Caco-2 (cell line): ENCODE data around the gene ZNF385A. TPM values are rescaled to one million over a fixed set of nuclear protein-coding genes. Genes with fewer than 3 reads are reported as not detected.

Experiments used
- BruUV-seq: library from RNA; stranded (reverse); fragments of 400-500 nt; replicated peaks from 2 replicates; lab custom pipeline; 2021; lab: Mats Ljungman, UMichigan
- CTCF ChIA-PET: fragments of 300-600 bp; sonication (Branson Sonifier 250); formaldehyde crosslinking; loops from one replicate; lab custom pipeline; 2022; ENCODE audit warnings: antibody characterized with exemption; lab: Charles Lee
- POLR2A ChIA-PET: fragments of 300-600 bp; sonication (Branson Sonifier 250); formaldehyde crosslinking; loops from one replicate; lab custom pipeline; 2022; ENCODE audit warnings: antibody characterized with exemption; lab: Charles Lee
- DNase-seq, 2 experiments: peaks; one replicate each; pipeline versions ENCODE4 v3.0.0 to v3.0.0-alpha.2; 2020 to 2022
- H3K27me3 ChIP-seq: replicated peaks from 2 replicates; pipeline ENCODE4 v1.6.0; 2011; ENCODE audit warnings: low read length; ENCODE audit not compliant: control insufficient read depth, insufficient read depth
- H3K36me3 ChIP-seq: 2 replicates; pipeline ENCODE4 v1.5.1; 2011; ENCODE audit warnings: low read length; ENCODE audit not compliant: control insufficient read depth, insufficient read depth
- H3K4me1 ChIP-seq: fragments of 250-450 bp; sonication (Bioruptor Pico); 2 replicates; pipeline ENCODE4 v1.5.1; 2020; ENCODE audit warnings: mild to moderate bottlenecking
- H3K4me3 ChIP-seq: 2 replicates; pipeline ENCODE4 v1.5.1; 2011; ENCODE audit warnings: low read depth, mild to moderate bottlenecking, control low read depth, low read length
- H3K9me3 ChIP-seq: fragments of 250-450 bp; sonication (Bioruptor Pico); 2 replicates; pipeline ENCODE4 v1.5.1; 2020; ENCODE audit warnings: mild to moderate bottlenecking, moderate library complexity
- H3K27ac Mint-ChIP-seq: one replicate; pipeline ENCODE4 v1.8.0; 2022; ENCODE audit warnings: mixed read lengths; ENCODE audit not compliant: unreplicated experiment
- H3K27me3 Mint-ChIP-seq: one replicate; pipeline ENCODE4 v1.8.0; 2022; ENCODE audit warnings: mixed read lengths; ENCODE audit not compliant: insufficient read depth, unreplicated experiment
- H3K36me3 Mint-ChIP-seq: one replicate; pipeline ENCODE4 v1.8.0; 2022; ENCODE audit warnings: mild to moderate bottlenecking, mixed read lengths; ENCODE audit not compliant: insufficient read depth, unreplicated experiment
- H3K4me1 Mint-ChIP-seq: one replicate; pipeline ENCODE4 v1.8.0; 2022; ENCODE audit warnings: low read depth, mixed read lengths; ENCODE audit not compliant: unreplicated experiment
- H3K4me3 Mint-ChIP-seq: one replicate; pipeline ENCODE4 v1.8.0; 2022; ENCODE audit warnings: mild to moderate bottlenecking, moderate library complexity, mixed read lengths; ENCODE audit not compliant: unreplicated experiment
- H3K9me3 Mint-ChIP-seq: one replicate; pipeline ENCODE4 v1.8.0; 2022; ENCODE audit warnings: mixed read lengths; ENCODE audit not compliant: unreplicated experiment
- intact Hi-C: fragments of 100-400 bp; cut with micrococcal nuclease; formaldehyde crosslinking; loops from one replicate; pipeline ENCODE4 v1.10.0; 2022; ENCODE audit not compliant: unreplicated experiment
- total RNA-seq: library from RNA; stranded (reverse); gene quantifications from 2 replicates; pipeline ENCODE4 v1.2.3, GENCODE V29; 2022
- TF ChIP-seq, protein P1 (sequence below), 2 experiments: fragments of 200-600 bp in 1 of 2; IDR thresholded peaks; 1 replicate in 1 of 2; 2 replicates in 1 of 2; pipeline versions ENCODE4 v1.5.1 to v1.8.0; 2011 to 2022; ENCODE audit warnings: antibody characterized with exemption in 1 of 2, control low read depth in 1 of 2, inconsistent platforms in 1 of 2, low read depth in 1 of 2, low read length in 1 of 2, mild to moderate bottlenecking in 1 of 2, moderate library complexity in 1 of 2; ENCODE audit not compliant: insufficient read depth in 1 of 2, severe bottlenecking in 1 of 2, unreplicated experiment in 1 of 2

ZNF385A gene
- total RNA-seq, 1 experiment from 2014 or later = 8.4 TPM

DNA sequence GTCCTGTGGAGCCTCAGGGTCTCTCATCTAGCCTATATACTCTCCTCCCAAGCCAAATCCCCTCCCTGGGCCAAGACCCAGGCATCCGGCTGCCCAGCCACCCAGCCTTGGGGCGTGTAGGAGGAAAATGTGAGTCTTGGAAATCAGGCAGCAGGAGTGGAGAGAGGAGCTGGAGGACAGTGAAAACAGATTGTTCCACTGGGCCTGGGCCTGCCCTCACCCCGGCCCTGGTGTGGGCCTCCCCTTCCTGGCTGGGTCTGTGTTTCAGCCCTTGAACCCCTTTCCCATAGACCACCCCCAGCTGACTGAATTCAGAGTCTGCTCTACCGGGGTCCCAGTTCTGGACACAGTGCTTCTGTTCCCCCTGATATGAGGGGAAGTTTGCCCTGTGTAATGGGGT is 27.8 kb upstream of the ZNF385A start:
- Mint-ChIP-seq H3K4me1 (peaks cover 9% of the 10 kb centered on the region), H3K36me3 (peaks cover 6% of the 10 kb centered on the region), H3K9me3 (no peaks in the 10 kb centered on the region), H3K27me3 (no peaks in the 10 kb centered on the region), H3K4me3 (no peak overlapping the region), H3K27ac (no peak overlapping the region)
- TF ChIP-seq, protein P1, sequence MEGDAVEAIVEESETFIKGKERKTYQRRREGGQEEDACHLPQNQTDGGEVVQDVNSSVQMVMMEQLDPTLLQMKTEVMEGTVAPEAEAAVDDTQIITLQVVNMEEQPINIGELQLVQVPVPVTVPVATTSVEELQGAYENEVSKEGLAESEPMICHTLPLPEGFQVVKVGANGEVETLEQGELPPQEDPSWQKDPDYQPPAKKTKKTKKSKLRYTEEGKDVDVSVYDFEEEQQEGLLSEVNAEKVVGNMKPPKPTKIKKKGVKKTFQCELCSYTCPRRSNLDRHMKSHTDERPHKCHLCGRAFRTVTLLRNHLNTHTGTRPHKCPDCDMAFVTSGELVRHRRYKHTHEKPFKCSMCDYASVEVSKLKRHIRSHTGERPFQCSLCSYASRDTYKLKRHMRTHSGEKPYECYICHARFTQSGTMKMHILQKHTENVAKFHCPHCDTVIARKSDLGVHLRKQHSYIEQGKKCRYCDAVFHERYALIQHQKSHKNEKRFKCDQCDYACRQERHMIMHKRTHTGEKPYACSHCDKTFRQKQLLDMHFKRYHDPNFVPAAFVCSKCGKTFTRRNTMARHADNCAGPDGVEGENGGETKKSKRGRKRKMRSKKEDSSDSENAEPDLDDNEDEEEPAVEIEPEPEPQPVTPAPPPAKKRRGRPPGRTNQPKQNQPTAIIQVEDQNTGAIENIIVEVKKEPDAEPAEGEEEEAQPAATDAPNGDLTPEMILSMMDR (IDR thresholded peaks at IDR 0.05; ENCODE audit: insufficient read depth in 1 of 2, low read depth in 1 of 2, low read length in 1 of 2, severe bottlenecking in 1 of 2, unreplicated experiment in 1 of 2) = no peak
- H3K4me3 ChIP-seq = no peak overlapping the region
- H3K4me1 ChIP-seq = no peaks in the 10 kb centered on the region
- no TSS peak for BruUV-seq
- ChIA-PET POLR2A (no interaction called here), CTCF (no interaction called here)
- no peaks in the 10 kb centered on the region for H3K9me3 ChIP-seq
- DNase-seq = no peak
- intact Hi-C loops = no loop called here
- H3K36me3 ChIP-seq = no peaks in the 10 kb centered on the region; the same call in 1 of the 2 replicates
- no peaks in the 10 kb centered on the region for H3K27me3 ChIP-seq

DNA sequence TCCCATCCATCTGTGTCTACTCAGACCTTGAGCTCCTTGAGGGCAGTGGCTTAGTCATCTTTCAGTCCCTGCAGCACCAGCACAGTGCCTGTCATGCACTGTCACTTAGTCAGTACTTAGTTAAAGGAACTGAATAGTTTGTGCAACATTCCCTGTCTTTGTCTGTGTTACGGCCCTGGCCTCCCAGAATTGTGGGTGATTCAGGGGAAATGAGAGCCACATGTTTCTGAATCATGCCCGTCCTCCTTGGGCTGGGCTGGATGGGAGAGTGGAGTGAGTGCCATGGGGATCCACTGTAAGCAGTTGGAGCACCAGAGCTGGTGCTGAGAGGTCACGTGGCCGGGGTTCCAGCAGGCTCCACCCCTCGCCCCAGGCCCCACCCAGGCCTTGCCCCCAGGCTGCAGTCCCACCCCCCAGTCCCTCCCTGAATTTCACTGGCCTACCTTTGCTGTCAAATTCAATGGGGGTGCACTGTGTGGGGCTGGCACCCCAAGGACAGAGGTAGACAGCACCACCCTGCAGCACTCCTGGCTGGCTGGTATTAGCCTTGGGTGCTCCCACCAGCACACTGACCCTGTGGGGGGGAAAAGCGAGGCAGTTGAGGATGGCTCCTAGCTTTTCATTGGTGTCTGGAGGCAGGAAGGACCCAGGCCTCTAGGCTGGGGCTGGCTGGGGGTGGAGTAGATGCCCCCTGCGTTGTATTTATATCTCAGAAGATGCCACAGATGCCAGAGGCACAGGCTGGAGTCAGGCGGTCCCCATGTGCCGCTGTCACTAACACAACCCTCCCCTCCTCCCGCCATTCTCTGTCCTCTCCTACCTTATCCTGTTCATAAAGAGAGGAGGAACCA is 27.1 kb upstream of the ZNF385A start:
- TF ChIP-seq, protein P1 (IDR thresholded peaks at IDR 0.05; ENCODE audit: insufficient read depth in 1 of 2, low read depth in 1 of 2, low read length in 1 of 2, severe bottlenecking in 1 of 2, unreplicated experiment in 1 of 2) = no peak
- Mint-ChIP-seq H3K36me3 (peaks cover 6% of the 10 kb centered on the region), H3K9me3 (no peaks in the 10 kb centered on the region), H3K27me3 (no peaks in the 10 kb centered on the region), H3K27ac (no peak overlapping the region), H3K4me1 (peaks cover 2% of the 10 kb centered on the region), H3K4me3 (no peak overlapping the region)
- Histone ChIP-seq H3K4me3 (no peak overlapping the region), H3K36me3 (no peaks in the 10 kb centered on the region; the same call in 1 of the 2 replicates), H3K27me3 (no peaks in the 10 kb centered on the region), H3K4me1 (no peaks in the 10 kb centered on the region), H3K9me3 (no peaks in the 10 kb centered on the region)
- no TSS peak for BruUV-seq
- intact Hi-C loops = no loop called here
- CTCF ChIA-PET = interaction anchor here (1.1 kb wide), 1 partner anchor 12 kb away, joined by 7 read pairs; no protein-coding TSS in a partner anchor
- POLR2A ChIA-PET = no interaction called here
- DNase-seq = no peak

DNA sequence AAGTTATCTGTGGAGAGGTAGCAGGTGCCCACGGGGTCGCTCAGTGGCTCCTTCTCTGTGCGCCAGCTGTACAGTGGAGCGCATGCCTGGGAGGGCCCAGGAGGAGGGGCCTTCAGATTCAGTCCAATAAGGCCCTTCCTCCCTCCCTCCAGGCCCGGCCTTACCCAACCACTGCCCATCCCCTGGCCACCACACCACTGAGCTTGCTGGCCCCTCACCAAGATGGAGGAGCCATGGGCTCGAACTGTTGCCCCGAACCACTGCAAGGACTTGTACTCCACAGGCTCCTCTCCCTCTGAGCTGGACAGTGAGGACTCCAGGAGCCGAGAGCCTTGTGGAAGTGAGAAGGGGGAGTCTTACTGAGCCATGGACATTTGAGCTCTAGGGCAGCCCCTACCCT is 24.7 kb upstream of the ZNF385A start:
- Mint-ChIP-seq H3K4me1 (no peaks in the 10 kb centered on the region), H3K27me3 (no peaks in the 10 kb centered on the region), H3K4me3 (no peak overlapping the region), H3K27ac (no peak overlapping the region), H3K9me3 (no peaks in the 10 kb centered on the region), H3K36me3 (peaks cover 14% of the 10 kb centered on the region)
- POLR2A ChIA-PET = no interaction called here
- intact Hi-C loops = no loop called here
- H3K9me3 ChIP-seq = no peaks in the 10 kb centered on the region
- no TSS peak for BruUV-seq
- no peaks in the 10 kb centered on the region for H3K4me1 ChIP-seq
- H3K27me3 ChIP-seq = no peaks in the 10 kb centered on the region
- CTCF ChIA-PET = interaction anchor here (0.6 to 2.0 kb wide), 2 partner anchors 10 to 33 kb away, joined by 3 to 11 read pairs; no protein-coding TSS in a partner anchor
- H3K36me3 ChIP-seq = no peaks in the 10 kb centered on the region; the same call in 1 of the 2 replicates
- TF ChIP-seq, protein P1 (IDR thresholded peaks at IDR 0.05; ENCODE audit: insufficient read depth in 1 of 2, low read depth in 1 of 2, low read length in 1 of 2, severe bottlenecking in 1 of 2, unreplicated experiment in 1 of 2) = no peak
- no peak for DNase-seq
- H3K4me3 ChIP-seq = no peak overlapping the region
